MM.1S (cell line): ENCODE data around the gene CMTM8.

Source experiments
- CTCF ChIP-seq: fragments of 300-600 bp; sonication (generic); IDR thresholded peaks from 2 replicates; pipeline ENCODE4 v1.5.1; 2016; ENCODE audit warnings: antibody characterized with exemption, low read length, mixed read lengths
- EZH2 ChIP-seq: fragments of 300-600 bp; sonication (generic); optimal IDR thresholded peaks from 2 replicates; pipeline ENCODE3; 2017; ENCODE audit warnings: low read depth, mild to moderate bottlenecking, antibody characterized with exemption, low read length, mixed read lengths

GRCh38 chr3:32367442-32367841 lies 129.0 kb downstream of the CMTM8 start:
- no peak for TF ChIP-seq EZH2
- no peak for TF ChIP-seq CTCF
